Vagina (tissue), 2 donors: ENCODE results near the gene ATXN10.

Experiments used
- POLR2A ChIP-seq, 2 donors: fragments of 450-650 bp; IDR thresholded peaks; one replicate each; pipeline ENCODE4 v1.6.1; 2017; ENCODE audit warnings: antibody characterized with exemption in 2 of 2, mild to moderate bottlenecking in 2 of 2, moderate library complexity in 2 of 2
- POLR2AphosphoS5 ChIP-seq, 2 donors: sonication (generic); formaldehyde crosslinking; IDR thresholded peaks; one replicate each; pipeline ENCODE4 v1.9.0; 2017; ENCODE audit warnings: antibody characterized with exemption in 2 of 2, mild to moderate bottlenecking in 2 of 2, low read depth in 1 of 2; ENCODE audit not compliant: insufficient read depth in 1 of 2
- TF ChIP-seq, protein P1 (sequence below), 3 experiments: fragments of 450-650 bp in 2 of 3; fragments of 200-600 bp in 1 of 3; sonication (generic) in 1 of 3; IDR thresholded peaks; one replicate each; pipeline ENCODE4 v1.5.1; 2017 to 2019; ENCODE audit warnings: antibody characterized with exemption in 3 of 3, mild to moderate bottlenecking in 2 of 3, moderate library complexity in 2 of 3

DNA sequence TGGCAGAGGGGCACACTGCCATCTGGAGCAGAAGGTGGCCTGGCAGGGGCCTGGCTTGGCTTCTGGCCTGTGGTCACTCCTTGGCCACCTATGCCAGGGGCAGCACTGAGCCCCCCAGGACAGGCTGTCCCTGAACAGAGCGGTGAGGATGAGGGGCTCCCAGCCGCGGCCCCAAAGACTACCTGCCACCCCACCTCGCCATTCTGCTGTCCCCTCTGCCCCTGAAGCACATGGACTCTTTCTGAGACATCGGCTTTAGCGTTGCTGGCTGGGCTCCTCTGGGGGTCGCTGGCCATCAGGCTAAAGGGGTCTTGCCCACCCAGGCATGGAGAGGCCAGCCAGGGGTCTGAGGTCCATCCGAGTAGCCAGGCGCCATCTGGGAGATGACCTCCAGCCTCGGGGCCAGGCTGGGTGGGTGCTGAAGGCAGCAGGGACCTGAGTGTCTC lies 217.5 kb downstream of the ATXN10 start:
- TF ChIP-seq, protein P1, sequence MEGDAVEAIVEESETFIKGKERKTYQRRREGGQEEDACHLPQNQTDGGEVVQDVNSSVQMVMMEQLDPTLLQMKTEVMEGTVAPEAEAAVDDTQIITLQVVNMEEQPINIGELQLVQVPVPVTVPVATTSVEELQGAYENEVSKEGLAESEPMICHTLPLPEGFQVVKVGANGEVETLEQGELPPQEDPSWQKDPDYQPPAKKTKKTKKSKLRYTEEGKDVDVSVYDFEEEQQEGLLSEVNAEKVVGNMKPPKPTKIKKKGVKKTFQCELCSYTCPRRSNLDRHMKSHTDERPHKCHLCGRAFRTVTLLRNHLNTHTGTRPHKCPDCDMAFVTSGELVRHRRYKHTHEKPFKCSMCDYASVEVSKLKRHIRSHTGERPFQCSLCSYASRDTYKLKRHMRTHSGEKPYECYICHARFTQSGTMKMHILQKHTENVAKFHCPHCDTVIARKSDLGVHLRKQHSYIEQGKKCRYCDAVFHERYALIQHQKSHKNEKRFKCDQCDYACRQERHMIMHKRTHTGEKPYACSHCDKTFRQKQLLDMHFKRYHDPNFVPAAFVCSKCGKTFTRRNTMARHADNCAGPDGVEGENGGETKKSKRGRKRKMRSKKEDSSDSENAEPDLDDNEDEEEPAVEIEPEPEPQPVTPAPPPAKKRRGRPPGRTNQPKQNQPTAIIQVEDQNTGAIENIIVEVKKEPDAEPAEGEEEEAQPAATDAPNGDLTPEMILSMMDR (IDR thresholded peaks at IDR 0.05) = no peak
- TF ChIP-seq POLR2AphosphoS5 (IDR thresholded peaks at IDR 0.05; ENCODE audit: insufficient read depth in 1 of 2, low read depth in 1 of 2) = no peak
- no peak for TF ChIP-seq POLR2A (IDR thresholded peaks at IDR 0.05)
